BJ (cell line): ENCODE measurements around the gene SP9. TPM values are rescaled to one million over a fixed set of nuclear protein-coding genes. Genes with fewer than 3 reads are reported as not detected.

Experiments used
- CTCF ChIA-PET: fragments of 350-600 bp; formaldehyde crosslinking; extraction: SDS; loops from one replicate; lab custom pipeline; 2021; ENCODE audit warnings: antibody characterized with exemption, inconsistent platforms; lab: Yijun Ruan, JAX
- POLR2A ChIA-PET: fragments of 300-600 bp; sonication (Branson Sonifier 250); formaldehyde crosslinking; extraction: SDS; loops from one replicate; lab custom pipeline; 2021; ENCODE audit warnings: antibody characterized with exemption; lab: Charles Lee
- DNase-seq: peaks from one replicate; pipeline ENCODE4 v3.0.0-alpha.2; 2011; ENCODE audit warnings: low read depth
- H3K27me3 ChIP-seq: 2 replicates; pipeline ENCODE4 v1.6.0; 2011; ENCODE audit warnings: low read length; ENCODE audit not compliant: control insufficient read depth, insufficient read depth
- H3K36me3 ChIP-seq: 2 replicates; pipeline ENCODE4 v1.5.1; 2011; ENCODE audit warnings: low read length; ENCODE audit not compliant: control insufficient read depth, insufficient read depth
- H3K4me3 ChIP-seq: 2 replicates; pipeline ENCODE4 v1.5.1; 2011; ENCODE audit warnings: low read depth, mild to moderate bottlenecking, control low read depth, low read length
- CTCF ChIP-seq: IDR thresholded peaks from 2 replicates; pipeline ENCODE4 v1.5.1; 2011; ENCODE audit warnings: low read depth, mild to moderate bottlenecking, control low read depth, inconsistent platforms, low read length, moderate library complexity; ENCODE audit not compliant: insufficient read depth
- polyA plus RNA-seq: library from polyadenylated mRNA; depleted of rRNA; stranded (reverse); fragments of >200 nt; gene quantifications from 2 replicates; pipeline ENCODE4 v1.2.3, GENCODE V29; 2011

Gene SP9
- polyA plus RNA-seq, 1 experiment: not detected

- no peak for DNase-seq
- CTCF ChIA-PET: interaction anchor here (1.0 kb wide), 1 partner anchor 9 kb away, joined by 3 read pairs; no protein-coding TSS in a partner anchor
- POLR2A ChIA-PET: no interaction called here
- TF ChIP-seq CTCF: no peak
- H3K4me3 ChIP-seq: no peak overlapping the region
- H3K27me3 ChIP-seq: peaks cover 66% of the 10 kb centered on the region
- no peaks in the 10 kb centered on the region for H3K36me3 ChIP-seq
These were observed 5.0 kb downstream of the SP9 start for GRCh38 chr2:174339561-174340399.

GRCh38 chr2:174340400-174341292 is 5.9 kb downstream of the SP9 start:
- Histone ChIP-seq H3K4me3 (no peak overlapping the region), H3K36me3 (no peaks in the 10 kb centered on the region), H3K27me3 (peaks cover 58% of the 10 kb centered on the region)
- ChIA-PET CTCF (interaction anchor here (0.5 to 2.6 kb wide), 18 partner anchors 10 to 938 kb away, joined by 3 to 12 read pairs (median 4); partner anchors contain the start of gene OLA1), POLR2A (no interaction called here)
- DNase-seq: no peak
- TF ChIP-seq CTCF: no peak

GRCh38 chr2:174341293-174341994 is 6.7 kb downstream of the SP9 start:
- no peaks in the 10 kb centered on the region for H3K36me3 ChIP-seq
- TF ChIP-seq CTCF: peak; percentile 99
- CTCF ChIA-PET: interaction anchor here (0.5 to 2.6 kb wide), 18 partner anchors 13 to 954 kb away, joined by 3 to 12 read pairs (median 4); partner anchors contain the start of gene OLA1
- H3K4me3 ChIP-seq: no peak overlapping the region
- peak; percentile 31 for DNase-seq
- POLR2A ChIA-PET: no interaction called here
- peaks cover 51% of the 10 kb centered on the region for H3K27me3 ChIP-seq

- Histone ChIP-seq H3K27me3 (peaks cover 45% of the 10 kb centered on the region), H3K36me3 (no peaks in the 10 kb centered on the region; the same call in 1 of the 2 replicates), H3K4me3 (no peak overlapping the region)
- no peak for TF ChIP-seq CTCF
- DNase-seq: no peak
- CTCF ChIA-PET: interaction anchor here (1.0 to 2.6 kb wide), 10 partner anchors 94 to 955 kb away, joined by 3 to 12 read pairs (median 4); partner anchors contain the start of gene OLA1
- POLR2A ChIA-PET: no interaction called here
These were observed 7.4 kb downstream of the SP9 start for GRCh38 chr2:174341995-174342685.
